Measurements from ENCODE around the gene SAE1. TPM values are rescaled to one million over a fixed set of nuclear protein-coding genes. Genes with fewer than 3 reads are reported as not detected.

The SAE1 gene
- total and polyA plus RNA-seq, 2 experiments from 2014 or later = 115 to 236 TPM

DNA sequence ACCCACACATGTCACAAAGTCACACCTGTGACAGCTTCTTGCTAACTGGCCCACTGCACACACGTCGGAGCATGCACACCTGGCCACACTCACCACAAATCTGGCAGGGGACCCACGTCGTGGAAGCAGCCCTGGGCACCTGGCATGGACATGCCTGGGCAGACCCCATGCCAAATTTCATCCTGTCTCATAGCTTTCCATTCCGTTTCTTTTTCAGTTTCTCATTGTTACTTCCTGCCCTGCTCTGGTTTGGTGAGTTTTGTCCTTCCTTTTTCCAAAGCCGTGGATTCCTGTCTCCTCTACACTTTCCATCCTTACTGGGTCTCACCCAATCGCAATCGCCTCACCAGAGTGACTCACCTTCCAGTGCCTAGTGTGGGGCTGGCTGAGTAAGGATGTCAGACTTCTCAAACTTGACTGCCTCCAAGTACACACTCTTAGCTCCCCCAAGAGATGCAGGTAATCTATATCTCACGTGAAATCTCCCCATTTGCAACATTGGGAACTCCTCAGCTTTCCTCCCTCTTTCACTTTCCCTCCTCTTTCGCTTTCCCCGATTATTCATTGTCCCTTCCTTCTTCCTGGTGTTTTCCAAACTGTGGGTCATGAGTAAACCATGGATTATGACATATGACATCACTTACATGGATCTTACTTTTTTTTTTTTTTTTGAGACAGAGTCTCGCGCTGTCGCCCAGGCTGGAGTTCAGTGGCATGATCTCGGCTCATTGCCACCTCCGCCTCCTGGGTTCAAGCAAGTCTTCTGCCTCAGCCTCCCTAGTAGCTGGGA, 102.0 kb downstream of the SAE1 start:
- Histone ChIP-seq H3K79me2 (replicated peaks; ENCODE audit: insufficient read depth) (peaks cover 24% of the 10 kb centered on the region), H3F3A (replicated peaks; ENCODE audit: low read depth) (peaks cover 23% of the 10 kb centered on the region; the same call in 1 of the 2 replicates), H4K20me1 (replicated peaks; ENCODE audit: insufficient read depth) (no peaks in the 10 kb centered on the region; the same call in 1 of the 2 replicates), H3K4me3 (peak overlapping the region; percentile 57; the same call in 1 of the 2 replicates), H3K4me2 (peak overlapping the region; percentile 79; the same call in 1 of the 2 replicates), H3K27me3 (ENCODE audit: insufficient read depth) (peaks cover 11% of the 10 kb centered on the region), H3K36me3 (ENCODE audit: insufficient read depth) (no peaks in the 10 kb centered on the region), H3K4me1 (ENCODE audit: insufficient read depth) (peaks cover 28% of the 10 kb centered on the region), H3K9me2 (ENCODE audit: insufficient read depth) (no peaks in the 10 kb centered on the region), H3K27ac (ENCODE audit: low read depth) (peak overlapping the region; percentile 96), H2AFZ (no peak overlapping the region)
- H3K4me3 Mint-ChIP-seq = peak overlapping the region; percentile 41; the same call in 1 of the 3 replicates
- no peaks in the 10 kb centered on the region; the same call in 2 of the 3 replicates for H3K36me3 Mint-ChIP-seq (ENCODE audit: low read depth)
- no peak for ATAC-seq
- peak overlapping the region; percentile 80 for H3K27ac Mint-ChIP-seq
- TF ChIP-seq, protein P1, sequence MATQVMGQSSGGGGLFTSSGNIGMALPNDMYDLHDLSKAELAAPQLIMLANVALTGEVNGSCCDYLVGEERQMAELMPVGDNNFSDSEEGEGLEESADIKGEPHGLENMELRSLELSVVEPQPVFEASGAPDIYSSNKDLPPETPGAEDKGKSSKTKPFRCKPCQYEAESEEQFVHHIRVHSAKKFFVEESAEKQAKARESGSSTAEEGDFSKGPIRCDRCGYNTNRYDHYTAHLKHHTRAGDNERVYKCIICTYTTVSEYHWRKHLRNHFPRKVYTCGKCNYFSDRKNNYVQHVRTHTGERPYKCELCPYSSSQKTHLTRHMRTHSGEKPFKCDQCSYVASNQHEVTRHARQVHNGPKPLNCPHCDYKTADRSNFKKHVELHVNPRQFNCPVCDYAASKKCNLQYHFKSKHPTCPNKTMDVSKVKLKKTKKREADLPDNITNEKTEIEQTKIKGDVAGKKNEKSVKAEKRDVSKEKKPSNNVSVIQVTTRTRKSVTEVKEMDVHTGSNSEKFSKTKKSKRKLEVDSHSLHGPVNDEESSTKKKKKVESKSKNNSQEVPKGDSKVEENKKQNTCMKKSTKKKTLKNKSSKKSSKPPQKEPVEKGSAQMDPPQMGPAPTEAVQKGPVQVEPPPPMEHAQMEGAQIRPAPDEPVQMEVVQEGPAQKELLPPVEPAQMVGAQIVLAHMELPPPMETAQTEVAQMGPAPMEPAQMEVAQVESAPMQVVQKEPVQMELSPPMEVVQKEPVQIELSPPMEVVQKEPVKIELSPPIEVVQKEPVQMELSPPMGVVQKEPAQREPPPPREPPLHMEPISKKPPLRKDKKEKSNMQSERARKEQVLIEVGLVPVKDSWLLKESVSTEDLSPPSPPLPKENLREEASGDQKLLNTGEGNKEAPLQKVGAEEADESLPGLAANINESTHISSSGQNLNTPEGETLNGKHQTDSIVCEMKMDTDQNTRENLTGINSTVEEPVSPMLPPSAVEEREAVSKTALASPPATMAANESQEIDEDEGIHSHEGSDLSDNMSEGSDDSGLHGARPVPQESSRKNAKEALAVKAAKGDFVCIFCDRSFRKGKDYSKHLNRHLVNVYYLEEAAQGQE (IDR thresholded peaks at IDR 0.05; ENCODE audit: unreplicated experiment) = no peak
- TF ChIP-seq ZNF114 (CRISPR knock-in tag; IDR thresholded peaks at IDR 0.05) = no peak
- no peak for TF ChIP-seq POLR2AphosphoS5 (IDR thresholded peaks at IDR 0.05; ENCODE audit: low read depth)
- no peak for TF ChIP-seq EZH2phosphoT487 (IDR thresholded peaks at IDR 0.05; ENCODE audit: unreplicated experiment)
- TF ChIP-seq, protein P2, sequence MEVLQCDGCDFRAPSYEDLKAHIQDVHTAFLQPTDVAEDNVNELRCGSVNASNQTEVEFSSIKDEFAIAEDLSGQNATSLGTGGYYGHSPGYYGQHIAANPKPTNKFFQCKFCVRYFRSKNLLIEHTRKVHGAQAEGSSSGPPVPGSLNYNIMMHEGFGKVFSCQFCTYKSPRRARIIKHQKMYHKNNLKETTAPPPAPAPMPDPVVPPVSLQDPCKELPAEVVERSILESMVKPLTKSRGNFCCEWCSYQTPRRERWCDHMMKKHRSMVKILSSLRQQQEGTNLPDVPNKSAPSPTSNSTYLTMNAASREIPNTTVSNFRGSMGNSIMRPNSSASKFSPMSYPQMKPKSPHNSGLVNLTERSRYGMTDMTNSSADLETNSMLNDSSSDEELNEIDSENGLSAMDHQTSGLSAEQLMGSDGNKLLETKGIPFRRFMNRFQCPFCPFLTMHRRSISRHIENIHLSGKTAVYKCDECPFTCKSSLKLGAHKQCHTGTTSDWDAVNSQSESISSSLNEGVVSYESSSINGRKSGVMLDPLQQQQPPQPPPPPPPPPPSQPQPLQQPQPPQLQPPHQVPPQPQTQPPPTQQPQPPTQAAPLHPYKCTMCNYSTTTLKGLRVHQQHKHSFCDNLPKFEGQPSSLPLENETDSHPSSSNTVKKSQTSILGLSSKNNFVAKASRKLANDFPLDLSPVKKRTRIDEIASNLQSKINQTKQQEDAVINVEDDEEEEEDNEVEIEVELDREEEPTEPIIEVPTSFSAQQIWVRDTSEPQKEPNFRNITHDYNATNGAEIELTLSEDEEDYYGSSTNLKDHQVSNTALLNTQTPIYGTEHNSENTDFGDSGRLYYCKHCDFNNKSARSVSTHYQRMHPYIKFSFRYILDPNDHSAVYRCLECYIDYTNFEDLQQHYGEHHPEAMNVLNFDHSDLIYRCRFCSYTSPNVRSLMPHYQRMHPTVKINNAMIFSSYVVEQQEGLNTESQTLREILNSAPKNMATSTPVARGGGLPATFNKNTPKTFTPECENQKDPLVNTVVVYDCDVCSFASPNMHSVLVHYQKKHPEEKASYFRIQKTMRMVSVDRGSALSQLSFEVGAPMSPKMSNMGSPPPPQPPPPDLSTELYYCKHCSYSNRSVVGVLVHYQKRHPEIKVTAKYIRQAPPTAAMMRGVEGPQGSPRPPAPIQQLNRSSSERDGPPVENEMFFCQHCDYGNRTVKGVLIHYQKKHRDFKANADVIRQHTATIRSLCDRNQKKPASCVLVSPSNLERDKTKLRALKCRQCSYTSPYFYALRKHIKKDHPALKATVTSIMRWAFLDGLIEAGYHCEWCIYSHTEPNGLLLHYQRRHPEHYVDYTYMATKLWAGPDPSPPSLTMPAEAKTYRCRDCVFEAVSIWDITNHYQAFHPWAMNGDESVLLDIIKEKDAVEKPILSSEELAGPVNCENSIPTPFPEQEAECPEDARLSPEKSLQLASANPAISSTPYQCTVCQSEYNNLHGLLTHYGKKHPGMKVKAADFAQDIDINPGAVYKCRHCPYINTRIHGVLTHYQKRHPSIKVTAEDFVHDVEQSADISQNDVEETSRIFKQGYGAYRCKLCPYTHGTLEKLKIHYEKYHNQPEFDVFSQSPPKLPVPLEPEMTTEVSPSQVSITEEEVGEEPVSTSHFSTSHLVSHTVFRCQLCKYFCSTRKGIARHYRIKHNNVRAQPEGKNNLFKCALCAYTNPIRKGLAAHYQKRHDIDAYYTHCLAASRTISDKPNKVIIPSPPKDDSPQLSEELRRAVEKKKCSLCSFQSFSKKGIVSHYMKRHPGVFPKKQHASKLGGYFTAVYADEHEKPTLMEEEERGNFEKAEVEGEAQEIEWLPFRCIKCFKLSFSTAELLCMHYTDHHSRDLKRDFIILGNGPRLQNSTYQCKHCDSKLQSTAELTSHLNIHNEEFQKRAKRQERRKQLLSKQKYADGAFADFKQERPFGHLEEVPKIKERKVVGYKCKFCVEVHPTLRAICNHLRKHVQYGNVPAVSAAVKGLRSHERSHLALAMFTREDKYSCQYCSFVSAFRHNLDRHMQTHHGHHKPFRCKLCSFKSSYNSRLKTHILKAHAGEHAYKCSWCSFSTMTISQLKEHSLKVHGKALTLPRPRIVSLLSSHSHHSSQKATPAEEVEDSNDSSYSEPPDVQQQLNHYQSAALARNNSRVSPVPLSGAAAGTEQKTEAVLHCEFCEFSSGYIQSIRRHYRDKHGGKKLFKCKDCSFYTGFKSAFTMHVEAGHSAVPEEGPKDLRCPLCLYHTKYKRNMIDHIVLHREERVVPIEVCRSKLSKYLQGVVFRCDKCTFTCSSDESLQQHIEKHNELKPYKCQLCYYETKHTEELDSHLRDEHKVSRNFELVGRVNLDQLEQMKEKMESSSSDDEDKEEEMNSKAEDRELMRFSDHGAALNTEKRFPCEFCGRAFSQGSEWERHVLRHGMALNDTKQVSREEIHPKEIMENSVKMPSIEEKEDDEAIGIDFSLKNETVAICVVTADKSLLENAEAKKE (CRISPR knock-in tag; IDR thresholded peaks at IDR 0.05) = no peak
- TF ChIP-seq, protein P3, sequence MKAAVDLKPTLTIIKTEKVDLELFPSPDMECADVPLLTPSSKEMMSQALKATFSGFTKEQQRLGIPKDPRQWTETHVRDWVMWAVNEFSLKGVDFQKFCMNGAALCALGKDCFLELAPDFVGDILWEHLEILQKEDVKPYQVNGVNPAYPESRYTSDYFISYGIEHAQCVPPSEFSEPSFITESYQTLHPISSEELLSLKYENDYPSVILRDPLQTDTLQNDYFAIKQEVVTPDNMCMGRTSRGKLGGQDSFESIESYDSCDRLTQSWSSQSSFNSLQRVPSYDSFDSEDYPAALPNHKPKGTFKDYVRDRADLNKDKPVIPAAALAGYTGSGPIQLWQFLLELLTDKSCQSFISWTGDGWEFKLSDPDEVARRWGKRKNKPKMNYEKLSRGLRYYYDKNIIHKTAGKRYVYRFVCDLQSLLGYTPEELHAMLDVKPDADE (IDR thresholded peaks at IDR 0.05) = no peak
- no peak for TF ChIP-seq ZNF331 (CRISPR knock-in tag; IDR thresholded peaks at IDR 0.05; ENCODE audit: low read depth)
- no peak for DNase-seq (ENCODE audit: low spot score)
- peaks cover 15% of the 10 kb centered on the region for H3K4me1 Mint-ChIP-seq
- H3K27me3 Mint-ChIP-seq (ENCODE audit: insufficient read depth, low read depth, poor library complexity) = peaks cover 11% of the 10 kb centered on the region
- H3K9me3 Mint-ChIP-seq = no peaks in the 10 kb centered on the region

All from GM23338 (cell line).